HEK293 (cell line): ENCODE results near the gene HSP90AA1.
"Not testable (repeated sequence)": the region's sequence is repeated elsewhere in the genome, so short reads cannot be mapped to it uniquely, and the experiment has no call there.

Source experiments
- CTCF ChIA-PET: fragments of 350-600 bp; formaldehyde crosslinking; extraction: SDS; loops from one replicate; lab custom pipeline; 2021; ENCODE audit warnings: antibody characterized with exemption; lab: Yijun Ruan, JAX
- POLR2A ChIA-PET: fragments of 300-600 bp; formaldehyde crosslinking; extraction: SDS; loops from one replicate; lab custom pipeline; 2020; ENCODE audit warnings: antibody characterized with exemption, inconsistent platforms; lab: Yijun Ruan, JAX
- H3K27ac ChIP-seq: fragments of 200-500 bp; sonication (Bioruptor generic); 2 replicates; pipeline ENCODE4 v1.5.1; 2014; ENCODE audit warnings: low read depth, low read length, control low read depth, inconsistent platforms; ENCODE audit errors: extremely low read depth
- H3K36me3 ChIP-seq, 2 experiments: fragments of 200-500 bp in 1 of 2; sonication (Bioruptor generic) in 1 of 2; 1 replicate in 1 of 2; 2 replicates in 1 of 2; pipeline ENCODE4 v1.5.1; 2014 to 2017; ENCODE audit warnings: inconsistent platforms in 2 of 2, low read length in 2 of 2; ENCODE audit not compliant: control insufficient read depth in 2 of 2, insufficient read depth in 1 of 2
- H3K4me1 ChIP-seq: fragments of 200-500 bp; sonication (Bioruptor generic); 2 replicates; pipeline ENCODE4 v1.5.1; 2014; ENCODE audit warnings: mild to moderate bottlenecking, low read length, inconsistent platforms; ENCODE audit not compliant: control insufficient read depth, insufficient read depth
- H3K4me3 ChIP-seq: 2 replicates; pipeline ENCODE4 v1.5.1; 2011; ENCODE audit warnings: low read depth, mild to moderate bottlenecking, control low read depth, low read length, moderate library complexity
- H3K9me3 ChIP-seq: fragments of 200-500 bp; sonication (Bioruptor generic); 2 replicates; pipeline ENCODE4 v1.5.1; 2014; ENCODE audit warnings: low read depth, low read length, inconsistent platforms; ENCODE audit not compliant: control insufficient read depth, insufficient read depth
- MYNN ChIP-seq: fragments of 450-650 bp; formaldehyde crosslinking; IDR thresholded peaks from 2 replicates; pipeline ENCODE4 v1.5.1; 2016; ENCODE audit warnings: missing biosample characterization, missing genetic modification characterization, borderline replicate concordance
- OSR2 ChIP-seq: fragments of 450-650 bp; formaldehyde crosslinking; IDR thresholded peaks from 2 replicates; pipeline ENCODE4 v1.5.1; 2016; ENCODE audit warnings: missing biosample characterization, missing genetic modification characterization
- OVOL3 ChIP-seq: fragments of 450-650 bp; formaldehyde crosslinking; IDR thresholded peaks from 2 replicates; pipeline ENCODE4 v1.5.1; 2016; ENCODE audit warnings: missing biosample characterization, missing genetic modification characterization
- ZFP41 ChIP-seq: fragments of 450-650 bp; formaldehyde crosslinking; IDR thresholded peaks from 2 replicates; pipeline ENCODE4 v1.5.1; 2016; ENCODE audit warnings: missing biosample characterization, missing genetic modification characterization, borderline replicate concordance
- ZNF146 ChIP-seq: fragments of 450-650 bp; formaldehyde crosslinking; IDR thresholded peaks from 2 replicates; pipeline ENCODE4 v1.5.1; 2016; ENCODE audit warnings: missing biosample characterization, missing genetic modification characterization
- ZNF184 ChIP-seq: fragments of 450-650 bp; IDR thresholded peaks from 2 replicates; pipeline ENCODE4 v1.5.1; 2018; ENCODE audit warnings: missing biosample characterization, mild to moderate bottlenecking, missing genetic modification characterization
- ZNF214 ChIP-seq: fragments of 450-650 bp; formaldehyde crosslinking; IDR thresholded peaks from 2 replicates; pipeline ENCODE4 v1.5.1; 2017; ENCODE audit warnings: missing biosample characterization, mild to moderate bottlenecking, missing genetic modification characterization, borderline replicate concordance
- ZNF292 ChIP-seq: fragments of 450-650 bp; formaldehyde crosslinking; IDR thresholded peaks from 2 replicates; pipeline ENCODE4 v1.5.1; 2016; ENCODE audit warnings: low read depth, missing biosample characterization, missing genetic modification characterization, borderline replicate concordance
- ZNF560 ChIP-seq: fragments of 450-650 bp; formaldehyde crosslinking; IDR thresholded peaks from 2 replicates; pipeline ENCODE4 v1.5.1; 2017; ENCODE audit warnings: missing biosample characterization, missing genetic modification characterization, borderline replicate concordance
- ZNF660 ChIP-seq: fragments of 450-650 bp; IDR thresholded peaks from 2 replicates; pipeline ENCODE4 v1.5.1; 2018; ENCODE audit warnings: missing biosample characterization, mild to moderate bottlenecking, missing genetic modification characterization
- ZNF677 ChIP-seq: fragments of 450-650 bp; IDR thresholded peaks from 2 replicates; pipeline ENCODE4 v1.5.0; 2018; ENCODE audit warnings: missing biosample characterization, mild to moderate bottlenecking, missing genetic modification characterization, moderate library complexity
- ZNF776 ChIP-seq: fragments of 450-650 bp; formaldehyde crosslinking; IDR thresholded peaks from 2 replicates; pipeline ENCODE4 v1.5.0; 2017; ENCODE audit warnings: missing biosample characterization, missing genetic modification characterization, borderline replicate concordance
- ZNF792 ChIP-seq: fragments of 450-650 bp; formaldehyde crosslinking; IDR thresholded peaks from 2 replicates; pipeline ENCODE4 v1.5.1; 2016; ENCODE audit warnings: missing biosample characterization, missing genetic modification characterization
- ZNF830 ChIP-seq: fragments of 450-650 bp; IDR thresholded peaks from 2 replicates; pipeline ENCODE4 v1.5.0; 2018; ENCODE audit warnings: missing biosample characterization, missing genetic modification characterization, low read depth, mild to moderate bottlenecking, moderate library complexity
- TF ChIP-seq, protein P1 (sequence below): fragments of 450-650 bp; formaldehyde crosslinking; IDR thresholded peaks from 2 replicates; pipeline ENCODE4 v1.5.1; 2016; ENCODE audit warnings: missing biosample characterization, missing genetic modification characterization
- TF ChIP-seq, protein P2 (sequence below): fragments of 450-650 bp; formaldehyde crosslinking; IDR thresholded peaks from 2 replicates; pipeline ENCODE4 v1.5.1; 2016; ENCODE audit warnings: missing biosample characterization, missing genetic modification characterization

Gene HSP90AA1

DNA sequence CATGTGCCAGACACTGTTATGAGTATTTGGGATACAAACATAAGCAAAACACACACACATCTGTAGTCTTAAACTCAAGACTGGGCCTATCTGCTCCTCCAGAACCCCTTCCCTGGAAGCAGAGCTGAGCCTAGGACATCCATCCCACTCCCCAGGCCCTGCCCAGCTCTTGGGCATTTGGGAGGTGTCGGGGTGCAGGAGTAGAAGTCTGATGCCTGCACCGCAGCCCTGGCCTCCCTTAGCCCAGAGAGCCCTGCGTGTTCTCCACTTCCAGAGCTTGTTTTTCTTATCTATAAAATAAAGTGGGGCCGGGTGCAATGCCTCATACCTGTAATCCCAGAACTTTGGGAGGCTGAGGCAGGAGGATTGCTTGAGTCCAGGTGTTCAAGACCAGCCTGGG lies 11.7 kb downstream of the HSP90AA1 start (continued):
- no peak for TF ChIP-seq MYNN
- no peak for TF ChIP-seq ZNF292 (tag by site-specific recombination)

DNA sequence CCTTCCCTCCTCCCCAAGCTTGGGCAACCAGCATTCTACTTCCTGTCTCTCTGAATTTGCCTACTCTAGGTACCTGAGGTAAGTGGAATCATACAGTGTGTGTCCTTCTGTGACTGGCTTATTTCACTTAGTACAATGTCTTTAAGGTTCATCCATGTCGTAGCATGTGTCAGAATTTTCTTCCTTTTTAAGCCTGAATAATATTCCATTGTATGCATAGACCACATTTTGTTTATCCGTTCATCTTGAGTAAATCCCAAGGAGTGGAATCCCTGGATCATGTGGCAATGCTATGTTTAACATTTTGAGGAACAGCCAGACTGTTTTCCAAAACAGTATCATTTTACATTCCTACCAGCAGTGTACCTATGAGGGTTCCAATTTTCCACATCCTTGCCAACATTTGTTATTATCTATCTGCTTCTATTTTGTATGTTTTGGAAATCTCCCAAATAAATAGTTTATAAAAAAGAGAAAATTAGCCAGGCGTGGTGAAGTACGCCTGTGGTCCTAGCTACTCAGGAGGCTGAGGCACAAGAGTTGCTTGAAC lies 12.4 kb downstream of the HSP90AA1 start:
- TF ChIP-seq ZNF146 (tag by site-specific recombination) = peak; percentile 96
- no peak for TF ChIP-seq OSR2
- no peak for TF ChIP-seq ZNF560 (tag by site-specific recombination)
- TF ChIP-seq, protein P1, sequence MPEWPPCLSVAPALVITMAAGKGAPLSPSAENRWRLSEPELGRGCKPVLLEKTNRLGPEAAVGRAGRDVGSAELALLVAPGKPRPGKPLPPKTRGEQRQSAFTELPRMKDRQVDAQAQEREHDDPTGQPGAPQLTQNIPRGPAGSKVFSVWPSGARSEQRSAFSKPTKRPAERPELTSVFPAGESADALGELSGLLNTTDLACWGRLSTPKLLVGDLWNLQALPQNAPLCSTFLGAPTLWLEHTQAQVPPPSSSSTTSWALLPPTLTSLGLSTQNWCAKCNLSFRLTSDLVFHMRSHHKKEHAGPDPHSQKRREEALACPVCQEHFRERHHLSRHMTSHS (tag by site-specific recombination) = no peak
- TF ChIP-seq ZNF214 = no peak
- TF ChIP-seq ZNF830 (tag by site-specific recombination) = no peak
- no peak for TF ChIP-seq OVOL3 (tag by site-specific recombination)
- no peak for TF ChIP-seq ZFP41
- TF ChIP-seq ZNF677 (tag by site-specific recombination) = peak; percentile 84
- TF ChIP-seq, protein P2, sequence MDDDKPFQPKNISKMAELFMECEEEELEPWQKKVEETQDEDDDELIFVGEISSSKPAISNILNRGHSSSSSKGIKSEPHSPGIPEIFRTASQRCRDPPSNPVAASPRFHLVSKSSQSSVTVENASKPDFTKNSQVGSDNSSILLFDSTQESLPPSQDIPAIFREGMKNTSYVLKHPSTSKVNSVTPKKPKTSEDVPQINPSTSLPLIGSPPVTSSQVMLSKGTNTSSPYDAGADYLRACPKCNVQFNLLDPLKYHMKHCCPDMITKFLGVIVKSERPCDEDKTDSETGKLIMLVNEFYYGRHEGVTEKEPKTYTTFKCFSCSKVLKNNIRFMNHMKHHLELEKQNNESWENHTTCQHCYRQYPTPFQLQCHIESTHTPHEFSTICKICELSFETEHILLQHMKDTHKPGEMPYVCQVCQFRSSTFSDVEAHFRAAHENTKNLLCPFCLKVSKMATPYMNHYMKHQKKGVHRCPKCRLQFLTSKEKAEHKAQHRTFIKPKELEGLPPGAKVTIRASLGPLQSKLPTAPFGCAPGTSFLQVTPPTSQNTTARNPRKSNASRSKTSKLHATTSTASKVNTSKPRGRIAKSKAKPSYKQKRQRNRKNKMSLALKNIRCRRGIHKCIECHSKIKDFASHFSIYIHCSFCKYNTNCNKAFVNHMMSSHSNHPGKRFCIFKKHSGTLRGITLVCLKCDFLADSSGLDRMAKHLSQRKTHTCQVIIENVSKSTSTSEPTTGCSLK (tag by site-specific recombination) = no peak
- Histone ChIP-seq H3K9me3 (no peaks in the 10 kb centered on the region), H3K4me1 (no peaks in the 10 kb centered on the region), H3K4me3 (no peak overlapping the region), H3K36me3 (peaks cover 14 to 15% of the 10 kb centered on the region in 2 experiments; a peak in 2 of 3 replicates), H3K27ac (no peak overlapping the region)
- CTCF ChIA-PET = interaction anchor here (0.6 to 1.0 kb wide), 3 partner anchors 22 to 441 kb away, joined by 3 read pairs; no protein-coding TSS in a partner anchor
- POLR2A ChIA-PET = interaction anchor here (1.1 kb wide), 1 partner anchor 12 kb away, joined by 4 read pairs; no protein-coding TSS in a partner anchor

- Histone ChIP-seq H3K27ac (no peak overlapping the region), H3K9me3 (no peaks in the 10 kb centered on the region), H3K4me1 (no peaks in the 10 kb centered on the region), H3K36me3 (no peaks in the 10 kb centered on the region; a peak in 1 of 3 replicates), H3K4me3 (no peak overlapping the region)
- ChIA-PET POLR2A (interaction anchor here (0.6 kb wide), 1 partner anchor 16 kb away, joined by 7 read pairs; no protein-coding TSS in a partner anchor), CTCF (no interaction called here)
- TF ChIP-seq ZNF184 (tag by site-specific recombination) = no peak
- no peak for TF ChIP-seq ZNF677 (tag by site-specific recombination)
- TF ChIP-seq ZNF660 (tag by site-specific recombination) = no peak
- no peak for TF ChIP-seq ZFP41
- no peak for TF ChIP-seq ZNF792
- TF ChIP-seq ZNF776 (tag by site-specific recombination) = no peak
These were observed 15.4 kb downstream of the HSP90AA1 start for GRCh38 chr14:102071283-102071998.

DNA sequence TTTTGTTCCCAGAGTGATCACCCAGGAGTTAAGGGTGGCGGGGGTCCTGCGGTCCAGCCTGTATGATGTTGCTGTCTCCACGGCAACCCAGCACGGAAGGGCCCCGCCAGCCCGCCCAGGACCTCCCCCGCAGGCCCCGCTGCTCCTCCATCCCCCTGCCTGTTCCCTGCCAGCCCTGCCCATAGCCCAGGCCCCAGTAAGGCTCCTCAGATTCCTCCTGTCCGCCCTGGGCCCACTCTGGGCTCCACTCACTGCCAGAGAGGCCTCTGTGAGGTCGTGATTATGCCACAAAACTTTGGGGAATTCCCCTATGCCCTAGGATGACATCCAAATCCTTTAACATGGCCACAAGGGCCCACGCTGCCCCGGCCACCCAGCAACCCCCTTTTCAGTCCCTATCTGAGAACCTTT lies 20.8 kb downstream of the HSP90AA1 start:
- POLR2A ChIA-PET = no interaction called here
- Histone ChIP-seq H3K36me3 (no peaks in the 10 kb centered on the region), H3K4me1 (no peaks in the 10 kb centered on the region)
- CTCF ChIA-PET = no interaction called here
- TF ChIP-seq OSR2 = no peak
- TF ChIP-seq, all 188 proteins: peak for 0
- no peak overlapping the region for H3K27ac ChIP-seq
- no peaks in the 10 kb centered on the region for H3K9me3 ChIP-seq
- H3K4me3 ChIP-seq = no peak overlapping the region

- ChIA-PET CTCF (interaction anchor here (0.7 kb wide), 1 partner anchor 251 kb away, joined by 3 read pairs; no protein-coding TSS in a partner anchor), POLR2A (interaction anchor here (1.8 kb wide), 1 partner anchor 12 kb away, joined by 7 read pairs; no protein-coding TSS in a partner anchor)
- H3K9me3 ChIP-seq, H3K36me3 ChIP-seq, H3K4me3 ChIP-seq, H3K4me1 ChIP-seq, H3K27ac ChIP-seq: not testable (repeated sequence)
These were observed 22.3 kb downstream of the HSP90AA1 start for GRCh38 chr14:102064590-102064989.
